ENCODE data around the gene PIK3R2. TPM values are rescaled to one million over a fixed set of nuclear protein-coding genes. Genes with fewer than 3 reads are reported as not detected.
"Not testable (repeated sequence)": the region's sequence is repeated elsewhere in the genome, so short reads cannot be mapped to it uniquely, and the experiment has no call there.

Gene PIK3R2
- polyA plus RNA-seq, 4 donors, result 1.6 to 71.3 (median 8.1) TPM

GRCh38 chr19:18209912-18210311 is 56.9 kb downstream of the PIK3R2 start:
- WGBS, 3 donors, result 79 to 85% (median 81%) methylated on average over 4 to 5 of the region's 5 CpGs
- H3K4me1 ChIP-seq (ENCODE audit: control insufficient read depth in 3 of 3, insufficient read depth in 2 of 3, low read depth in 1 of 3, low read length in 2 of 3); DNase-seq; H3K4me3 ChIP-seq (ENCODE audit: low read depth in 1 of 3, low read length in 3 of 3); H3K27ac ChIP-seq (ENCODE audit: low read depth in 1 of 3, low read length in 2 of 3); H3K9me3 ChIP-seq (ENCODE audit: control insufficient read depth in 2 of 2, insufficient read depth in 1 of 2, low read depth in 1 of 2, low read length in 1 of 2); H3K36me3 ChIP-seq (ENCODE audit: control insufficient read depth in 3 of 3, insufficient read depth in 2 of 3, low read depth in 1 of 3, low read length in 3 of 3); FAIRE-seq: not testable (repeated sequence)
- peaks cover 0 to 13% (median 0%) of the 10 kb centered on the region in 3 donors for H3K27me3 ChIP-seq (ENCODE audit: control insufficient read depth in 3 of 3, insufficient read depth in 3 of 3, low read length in 3 of 3)

- Histone ChIP-seq H3K4me3 (ENCODE audit: low read depth in 1 of 3, low read length in 3 of 3) (no peak overlapping the region), H3K9me3 (ENCODE audit: control insufficient read depth in 2 of 2, insufficient read depth in 1 of 2, low read depth in 1 of 2, low read length in 1 of 2) (no peaks in the 10 kb centered on the region), H3K27me3 (ENCODE audit: control insufficient read depth in 3 of 3, insufficient read depth in 3 of 3, low read length in 3 of 3) (peaks cover 0 to 13% (median 0%) of the 10 kb centered on the region in 3 donors), H3K4me1 (ENCODE audit: control insufficient read depth in 3 of 3, insufficient read depth in 2 of 3, low read depth in 1 of 3, low read length in 2 of 3) (no peaks in the 10 kb centered on the region), H3K27ac (ENCODE audit: low read depth in 1 of 3, low read length in 2 of 3) (no peak overlapping the region), H3K36me3 (ENCODE audit: control insufficient read depth in 3 of 3, insufficient read depth in 2 of 3, low read depth in 1 of 3, low read length in 3 of 3) (no peaks in the 10 kb centered on the region)
- FAIRE-seq, result no peak
- no peak for DNase-seq
- WGBS, 3 donors, result 81 to 87% (median 83%) methylated on average over 14 of the region's 14 CpGs
Measured at GRCh38 chr19:18211683-18212082, 58.7 kb downstream of the PIK3R2 start.

- no peaks in the 10 kb centered on the region for H3K4me1 ChIP-seq (ENCODE audit: control insufficient read depth in 3 of 3, insufficient read depth in 2 of 3, low read depth in 1 of 3, low read length in 2 of 3)
- no peak for DNase-seq
- WGBS, 3 donors, result 46 to 67% (median 53%) methylated on average over 7 of the region's 7 CpGs
- no peaks in the 10 kb centered on the region for H3K36me3 ChIP-seq (ENCODE audit: control insufficient read depth in 3 of 3, insufficient read depth in 2 of 3, low read depth in 1 of 3, low read length in 3 of 3)
- H3K4me3 ChIP-seq (ENCODE audit: low read depth in 1 of 3, low read length in 3 of 3), result no peak overlapping the region
- peaks cover 0 to 9% (median 0%) of the 10 kb centered on the region in 3 donors for H3K27me3 ChIP-seq (ENCODE audit: control insufficient read depth in 3 of 3, insufficient read depth in 3 of 3, low read length in 3 of 3)
- H3K9me3 ChIP-seq (ENCODE audit: control insufficient read depth in 2 of 2, insufficient read depth in 1 of 2, low read depth in 1 of 2, low read length in 1 of 2), result peaks cover 0 to 3% of the 10 kb centered on the region in 2 donors
- FAIRE-seq, result no peak
- H3K27ac ChIP-seq (ENCODE audit: low read depth in 1 of 3, low read length in 2 of 3), result no peak overlapping the region
Measured at GRCh38 chr19:18214779-18215433, 61.9 kb downstream of the PIK3R2 start.

- H3K4me1 ChIP-seq (ENCODE audit: control insufficient read depth in 3 of 3, insufficient read depth in 2 of 3, low read depth in 1 of 3, low read length in 2 of 3), result peaks cover 0 to 5% (median 0%) of the 10 kb centered on the region in 3 donors
- no peak for FAIRE-seq
- WGBS, 3 donors, result 95 to 97% (median 96%) methylated on average over 8 of the region's 8 CpGs
Measured at GRCh38 chr19:18216789-18217188, 63.8 kb downstream of the PIK3R2 start.

GRCh38 chr19:18218159-18218558 is 65.2 kb downstream of the PIK3R2 start:
- Histone ChIP-seq H3K27me3 (ENCODE audit: control insufficient read depth in 3 of 3, insufficient read depth in 3 of 3, low read length in 3 of 3) (peaks cover 2 to 11% (median 4%) of the 10 kb centered on the region in 3 donors), H3K4me1 (ENCODE audit: control insufficient read depth in 3 of 3, insufficient read depth in 2 of 3, low read depth in 1 of 3, low read length in 2 of 3) (peaks cover 0 to 5% (median 0%) of the 10 kb centered on the region in 3 donors), H3K27ac (ENCODE audit: low read depth in 1 of 3, low read length in 2 of 3) (no peak overlapping the region), H3K36me3 (ENCODE audit: control insufficient read depth in 3 of 3, insufficient read depth in 2 of 3, low read depth in 1 of 3, low read length in 3 of 3) (no peaks in the 10 kb centered on the region), H3K4me3 (ENCODE audit: low read depth in 1 of 3, low read length in 3 of 3) (no peak overlapping the region), H3K9me3 (ENCODE audit: control insufficient read depth in 2 of 2, insufficient read depth in 1 of 2, low read depth in 1 of 2, low read length in 1 of 2) (peaks cover 0 to 6% of the 10 kb centered on the region in 2 donors)
- DNase-seq (no peak), FAIRE-seq (no peak)
- WGBS, 3 donors, result 70 to 83% (median 79%) methylated on average over 17 of the region's 17 CpGs

More at GRCh38 chr19:18216789-18217188, 63.8 kb downstream of the PIK3R2 start:
- Histone ChIP-seq H3K27me3 (ENCODE audit: control insufficient read depth in 3 of 3, insufficient read depth in 3 of 3, low read length in 3 of 3) (peaks cover 0 to 11% (median 2%) of the 10 kb centered on the region in 3 donors), H3K9me3 (ENCODE audit: control insufficient read depth in 2 of 2, insufficient read depth in 1 of 2, low read depth in 1 of 2, low read length in 1 of 2) (peaks cover 0 to 6% of the 10 kb centered on the region in 2 donors), H3K36me3 (ENCODE audit: control insufficient read depth in 3 of 3, insufficient read depth in 2 of 3, low read depth in 1 of 3, low read length in 3 of 3) (no peaks in the 10 kb centered on the region), H3K27ac (ENCODE audit: low read depth in 1 of 3, low read length in 2 of 3) (no peak overlapping the region), H3K4me3 (ENCODE audit: low read depth in 1 of 3, low read length in 3 of 3) (no peak overlapping the region)
- DNase-seq, result no peak

- peaks cover 0 to 6% of the 10 kb centered on the region in 2 donors for H3K9me3 ChIP-seq (ENCODE audit: control insufficient read depth in 2 of 2, insufficient read depth in 1 of 2, low read depth in 1 of 2, low read length in 1 of 2)
- FAIRE-seq (no peak), DNase-seq (no peak)
- H3K36me3 ChIP-seq (ENCODE audit: control insufficient read depth in 3 of 3, insufficient read depth in 2 of 3, low read depth in 1 of 3, low read length in 3 of 3), result no peaks in the 10 kb centered on the region
- H3K27ac ChIP-seq (ENCODE audit: low read depth in 1 of 3, low read length in 2 of 3), result no peak overlapping the region
- H3K4me1 ChIP-seq (ENCODE audit: control insufficient read depth in 3 of 3, insufficient read depth in 2 of 3, low read depth in 1 of 3, low read length in 2 of 3), result peaks cover 0 to 5% (median 0%) of the 10 kb centered on the region in 3 donors
- H3K27me3 ChIP-seq (ENCODE audit: control insufficient read depth in 3 of 3, insufficient read depth in 3 of 3, low read length in 3 of 3), result peaks cover 2 to 12% (median 4%) of the 10 kb centered on the region in 3 donors
- H3K4me3 ChIP-seq (ENCODE audit: low read depth in 1 of 3, low read length in 3 of 3), result no peak overlapping the region
- 80 to 87% (median 84%) methylated on average over 3 of the region's 3 CpGs for WGBS, 3 donors
Measured at GRCh38 chr19:18218600-18218999, 65.6 kb downstream of the PIK3R2 start.

Other genes with a start within 250 kb of the PIK3R2 start
- 100 to 1,000 TPM in 1 of 4 donors, 10 to 100 TPM in 3; 42.2 to 111 (median 67.7) TPM for gene CCDC124, start 220.1 kb upstream of the PIK3R2 start, polyA plus RNA-seq
- gene KCNN1, start 186.1 kb upstream of the PIK3R2 start, polyA plus RNA-seq, result under 1 TPM in 2 of 4 donors, not detected in 2; 0.24 to 0.41 TPM
- gene ARRDC2, start 145.0 kb upstream of the PIK3R2 start, polyA plus RNA-seq, result 10 to 100 TPM in 3 of 4 donors, 1 to 10 TPM in 1; 6.9 to 31.5 (median 28.4) TPM
- gene IL12RB1, start 66.2 kb upstream of the PIK3R2 start, polyA plus RNA-seq, result 1 to 10 TPM in 2 of 4 donors, under 1 TPM in 2; 0.81 to 2.4 (median 1.3) TPM
- 10 to 100 TPM in 3 of 4 donors, 1 to 10 TPM in 1; 9.3 to 34.6 (median 24.9) TPM for gene MAST3, start 55.4 kb upstream of the PIK3R2 start, polyA plus RNA-seq
- 100 to 1,000 TPM in 2 of 4 donors, 10 to 100 TPM in 2; 51.9 to 480 (median 135) TPM for gene IFI30, start 20.6 kb downstream of the PIK3R2 start, polyA plus RNA-seq
- 10 to 100 TPM in 3 of 4 donors, 1 to 10 TPM in 1; 6.0 to 25.9 (median 17.2) TPM for gene MPV17L2, start 40.1 kb downstream of the PIK3R2 start, polyA plus RNA-seq
- 1 to 10 TPM in 3 of 4 donors, under 1 TPM in 1; 0.81 to 6.0 (median 1.9) TPM for gene RAB3A, start 50.9 kb downstream of the PIK3R2 start, polyA plus RNA-seq
- gene PDE4C, start 73.3 kb downstream of the PIK3R2 start, polyA plus RNA-seq, result 1 to 10 TPM in 1 of 4 donors, under 1 TPM in 1, not detected in 2; 0.52 to 1.1 TPM
- 10 to 100 TPM in 1 of 4 donors, 1 to 10 TPM in 3; 1.5 to 15.2 (median 4.9) TPM for gene IQCN, start 121.3 kb downstream of the PIK3R2 start, polyA plus RNA-seq
- gene JUND, start 128.5 kb downstream of the PIK3R2 start, polyA plus RNA-seq, result 100 to 1,000 TPM; 129 to 211 (median 162) TPM
- gene LSM4, start 169.9 kb downstream of the PIK3R2 start, polyA plus RNA-seq, result 100 to 1,000 TPM; 102 to 269 (median 186) TPM
- 10 to 100 TPM; 29.1 to 77.9 (median 38.6) TPM for gene PGPEP1, start 187.4 kb downstream of the PIK3R2 start, polyA plus RNA-seq
- gene GDF15, start 233.0 kb downstream of the PIK3R2 start, polyA plus RNA-seq, result 10 to 100 TPM in 3 of 4 donors, 1 to 10 TPM in 1; 4.5 to 41.5 (median 20.1) TPM
- gene LRRC25, start 244.5 kb downstream of the PIK3R2 start, polyA plus RNA-seq, result 1 to 10 TPM in 3 of 4 donors, under 1 TPM in 1; 0.89 to 5.1 (median 3.4) TPM

All from small intestine (tissue), 7 donors.